SHP77 (cell line): ENCODE results near the gene NID1.
A peak's percentile ranks its signal among the peaks of the same experiment; 100 is the strongest.
"Not testable (repeated sequence)": the region's sequence is repeated elsewhere in the genome, so short reads cannot be mapped to it uniquely, and the experiment has no call there.

Experiments
- DNase-seq, 2 experiments: peaks; one replicate each; lab custom pipeline; 2025; lab: John Stamatoyannopoulos, UW

Gene NID1

GRCh38 chr1:236030534-236030933, 34.4 kb downstream of the NID1 start:
- DNase-seq: no peak

GRCh38 chr1:236029428-236029940, 35.4 kb downstream of the NID1 start:
- DNase-seq: no peak

GRCh38 chr1:236027104-236027503, 37.8 kb downstream of the NID1 start:
- no peak for DNase-seq

GRCh38 chr1:236025836-236026235, 39.1 kb downstream of the NID1 start:
- DNase-seq: no peak

- no peak for DNase-seq
These were observed 40.2 kb downstream of the NID1 start for GRCh38 chr1:236024641-236025040.

GRCh38 chr1:236023926-236024565, 40.8 kb downstream of the NID1 start:
- DNase-seq: no peak

- no peak for DNase-seq
These were observed 43.3 kb downstream of the NID1 start for GRCh38 chr1:236021424-236022135.

- DNase-seq: no peak
These were observed 44.3 kb downstream of the NID1 start for GRCh38 chr1:236020359-236021219.

GRCh38 chr1:236018885-236019453, 45.9 kb downstream of the NID1 start:
- DNase-seq: no peak

GRCh38 chr1:236016782-236017400, 48.0 kb downstream of the NID1 start:
- no peak for DNase-seq

GRCh38 chr1:236016083-236016482, 48.8 kb downstream of the NID1 start:
- no peak for DNase-seq

GRCh38 chr1:236015539-236015938, 49.4 kb downstream of the NID1 start:
- DNase-seq: no peak

GRCh38 chr1:236013330-236013729, 51.6 kb downstream of the NID1 start:
- DNase-seq: no peak

GRCh38 chr1:236011641-236012040, 53.2 kb downstream of the NID1 start:
- DNase-seq: no peak

- DNase-seq: no peak
These were observed 54.4 kb downstream of the NID1 start for GRCh38 chr1:236010443-236010842.

GRCh38 chr1:236009857-236010256, 55.0 kb downstream of the NID1 start:
- DNase-seq: no peak

- no peak for DNase-seq
These were observed 55.7 kb downstream of the NID1 start for GRCh38 chr1:236009191-236009590.

GRCh38 chr1:236007781-236008180, 57.1 kb downstream of the NID1 start:
- DNase-seq: no peak

- not testable (repeated sequence) for DNase-seq
These were observed 61.8 kb downstream of the NID1 start for GRCh38 chr1:236003058-236003457.

GRCh38 chr1:236002572-236002971, 62.3 kb downstream of the NID1 start:
- DNase-seq: no peak

GRCh38 chr1:236002025-236002390, 62.9 kb downstream of the NID1 start:
- peak; percentile 87 to 88 for DNase-seq

- no peak for DNase-seq
These were observed 64.1 kb downstream of the NID1 start for GRCh38 chr1:236000781-236001180.
